GM23338 (cell line): ENCODE data around the gene JUP. TPM values are rescaled to one million over a fixed set of nuclear protein-coding genes. Genes with fewer than 3 reads are reported as not detected.

Experiments used
- ATAC-seq: fragments of 200-7000 bp; cut with Tn5 transposase; 3 replicates; pipeline ENCODE4 v1.9.1; 2020
- DNase-seq: peaks from one replicate; pipeline ENCODE4 v3.0.0-alpha.2; 2015; ENCODE audit warnings: low spot score
- H2AFZ ChIP-seq: fragments of 200-600 bp; sonication (generic); 2 replicates; pipeline ENCODE4 v1.8.0; 2016; ENCODE audit warnings: antibody characterized with exemption, mild to moderate bottlenecking, moderate library complexity
- H3F3A ChIP-seq: fragments of 200-600 bp; sonication (generic); replicated peaks from 2 replicates; pipeline ENCODE4 v1.8.0; 2017; ENCODE audit warnings: antibody characterized with exemption, mixed run types, low read depth
- H3K27ac ChIP-seq: fragments of 200-600 bp; sonication (generic); 2 replicates; pipeline ENCODE4 v1.6.1; 2016; ENCODE audit warnings: low read depth
- H3K27me3 ChIP-seq: fragments of 200-600 bp; sonication (generic); 2 replicates; pipeline ENCODE4 v1.8.0; 2016; ENCODE audit warnings: mild to moderate bottlenecking, mixed run types, moderate library complexity; ENCODE audit not compliant: insufficient read depth
- H3K36me3 ChIP-seq: fragments of 200-600 bp; sonication (generic); 2 replicates; pipeline ENCODE4 v1.8.0; 2016; ENCODE audit warnings: mild to moderate bottlenecking; ENCODE audit not compliant: insufficient read depth
- H3K4me1 ChIP-seq: fragments of 200-600 bp; sonication (generic); 2 replicates; pipeline ENCODE4 v1.8.0; 2016; ENCODE audit warnings: mild to moderate bottlenecking, moderate library complexity; ENCODE audit not compliant: insufficient read depth
- H3K4me2 ChIP-seq: fragments of 200-600 bp; sonication (generic); 2 replicates; pipeline ENCODE4 v1.7.1; 2017; ENCODE audit warnings: mixed run types
- H3K4me3 ChIP-seq: fragments of 200-600 bp; sonication (generic); 2 replicates; pipeline ENCODE4 v1.6.1; 2016; ENCODE audit warnings: mixed run types
- H3K79me2 ChIP-seq: fragments of 200-600 bp; sonication (generic); replicated peaks from 2 replicates; pipeline ENCODE4 v1.8.0; 2017; ENCODE audit warnings: mild to moderate bottlenecking; ENCODE audit not compliant: insufficient read depth
- H3K9me2 ChIP-seq: fragments of 200-600 bp; sonication (generic); 2 replicates; pipeline ENCODE4 v1.8.0; 2017; ENCODE audit not compliant: insufficient read depth
- H4K20me1 ChIP-seq: fragments of 200-600 bp; sonication (generic); replicated peaks from 2 replicates; pipeline ENCODE4 v1.8.0; 2017; ENCODE audit warnings: mild to moderate bottlenecking; ENCODE audit not compliant: insufficient read depth
- H3K27ac Mint-ChIP-seq: 2 replicates; pipeline ENCODE4 v1.8.0; 2020; ENCODE audit warnings: inconsistent platforms, mild to moderate bottlenecking, moderate library complexity, mixed read lengths
- H3K27me3 Mint-ChIP-seq: 3 replicates; pipeline ENCODE4 v1.8.0; 2022; ENCODE audit warnings: low read depth, mild to moderate bottlenecking, moderate library complexity, mixed read lengths, inconsistent platforms; ENCODE audit not compliant: insufficient read depth, poor library complexity
- H3K36me3 Mint-ChIP-seq: 3 replicates; pipeline ENCODE4 v1.8.0; 2021; ENCODE audit warnings: low read depth, mild to moderate bottlenecking, inconsistent platforms, moderate library complexity, mixed read lengths
- H3K4me1 Mint-ChIP-seq: 3 replicates; pipeline ENCODE4 v1.8.0; 2020; ENCODE audit warnings: mild to moderate bottlenecking, inconsistent platforms, mixed read lengths
- H3K4me3 Mint-ChIP-seq: 3 replicates; pipeline ENCODE4 v1.8.0; 2021; ENCODE audit warnings: moderate library complexity, mild to moderate bottlenecking, inconsistent platforms, mixed read lengths
- H3K9me3 Mint-ChIP-seq: 3 replicates; pipeline ENCODE4 v1.8.0; 2020; ENCODE audit warnings: moderate library complexity, mild to moderate bottlenecking, inconsistent platforms, mixed read lengths
- CREB1 ChIP-seq: fragments of 250-450 bp; sonication (Bioruptor Pico); IDR thresholded peaks from 2 replicates; pipeline ENCODE4 v1.5.0; 2020; ENCODE audit warnings: low read depth, mild to moderate bottlenecking, moderate library complexity
- EZH2 ChIP-seq: fragments of 200-600 bp; sonication (generic); IDR thresholded peaks from one replicate; pipeline ENCODE4 v1.8.0; 2017; ENCODE audit warnings: antibody characterized with exemption, mild to moderate bottlenecking, low read depth; ENCODE audit not compliant: unreplicated experiment
- EZH2phosphoT487 ChIP-seq: fragments of 200-600 bp; sonication (generic); IDR thresholded peaks from one replicate; pipeline ENCODE4 v1.8.1; 2018; ENCODE audit warnings: antibody characterized with exemption; ENCODE audit not compliant: unreplicated experiment
- JUNB ChIP-seq: IDR thresholded peaks from one replicate; pipeline ENCODE4 v1.6.1; 2016; ENCODE audit warnings: antibody characterized with exemption; ENCODE audit not compliant: unreplicated experiment
- POLR2AphosphoS5 ChIP-seq: IDR thresholded peaks from 2 replicates; pipeline ENCODE4 v1.6.1; 2016; ENCODE audit warnings: antibody characterized with exemption, low read depth
- STAT1 ChIP-seq: IDR thresholded peaks from one replicate; pipeline ENCODE4 v1.6.1; 2016; ENCODE audit warnings: antibody characterized with exemption; ENCODE audit not compliant: unreplicated experiment
- ZNF114 ChIP-seq: fragments of 250-450 bp; sonication (Bioruptor Pico); IDR thresholded peaks from 2 replicates; pipeline ENCODE4 v1.5.0; 2020; ENCODE audit warnings: mild to moderate bottlenecking, moderate library complexity
- ZNF331 ChIP-seq: fragments of 250-450 bp; sonication (Bioruptor Pico); IDR thresholded peaks from 2 replicates; pipeline ENCODE4 v1.5.0; 2020; ENCODE audit warnings: low read depth, mild to moderate bottlenecking, moderate library complexity
- polyA plus RNA-seq: library from polyadenylated mRNA; unstranded; fragments of >200 nt; fragmentation: Nextera tagmentation; extraction: Ambion mirVana; gene quantifications from 2 replicates; pipeline ENCODE4 v1.2.1, GENCODE V29; 2016
- total RNA-seq: library from RNA; depleted of rRNA; stranded (reverse); fragments of >200 nt; shearing (Covaris generic); gene quantifications from 2 replicates; pipeline ENCODE4 v1.2.3, GENCODE V29; 2014
- TF ChIP-seq, protein P1 (sequence below), 2 experiments: fragments of 200-600 bp in 1 of 2; sonication (generic) in 1 of 2; conservative IDR thresholded peaks; 2 replicates each; pipeline versions ENCODE4 v1.5.1 to v1.6.1; 2016 to 2017; ENCODE audit warnings: antibody characterized with exemption in 2 of 2, low read depth in 2 of 2, mild to moderate bottlenecking in 2 of 2, moderate library complexity in 1 of 2
- TF ChIP-seq, protein P2 (sequence below): IDR thresholded peaks from 2 replicates; pipeline ENCODE4 v1.6.1; 2016; ENCODE audit warnings: antibody characterized with exemption
- TF ChIP-seq, protein P3 (sequence below): IDR thresholded peaks from one replicate; pipeline ENCODE4 v1.6.1; 2018; ENCODE audit warnings: antibody characterized with exemption; ENCODE audit not compliant: unreplicated experiment
- TF ChIP-seq, protein P4 (sequence below): fragments of 250-450 bp; sonication (Bioruptor Pico); IDR thresholded peaks from 2 replicates; pipeline ENCODE4 v1.5.0; 2020; ENCODE audit warnings: mild to moderate bottlenecking, moderate library complexity

Gene JUP
- total and polyA plus RNA-seq, 2 experiments from 2014 or later: 45.5 to 177 TPM

DNA sequence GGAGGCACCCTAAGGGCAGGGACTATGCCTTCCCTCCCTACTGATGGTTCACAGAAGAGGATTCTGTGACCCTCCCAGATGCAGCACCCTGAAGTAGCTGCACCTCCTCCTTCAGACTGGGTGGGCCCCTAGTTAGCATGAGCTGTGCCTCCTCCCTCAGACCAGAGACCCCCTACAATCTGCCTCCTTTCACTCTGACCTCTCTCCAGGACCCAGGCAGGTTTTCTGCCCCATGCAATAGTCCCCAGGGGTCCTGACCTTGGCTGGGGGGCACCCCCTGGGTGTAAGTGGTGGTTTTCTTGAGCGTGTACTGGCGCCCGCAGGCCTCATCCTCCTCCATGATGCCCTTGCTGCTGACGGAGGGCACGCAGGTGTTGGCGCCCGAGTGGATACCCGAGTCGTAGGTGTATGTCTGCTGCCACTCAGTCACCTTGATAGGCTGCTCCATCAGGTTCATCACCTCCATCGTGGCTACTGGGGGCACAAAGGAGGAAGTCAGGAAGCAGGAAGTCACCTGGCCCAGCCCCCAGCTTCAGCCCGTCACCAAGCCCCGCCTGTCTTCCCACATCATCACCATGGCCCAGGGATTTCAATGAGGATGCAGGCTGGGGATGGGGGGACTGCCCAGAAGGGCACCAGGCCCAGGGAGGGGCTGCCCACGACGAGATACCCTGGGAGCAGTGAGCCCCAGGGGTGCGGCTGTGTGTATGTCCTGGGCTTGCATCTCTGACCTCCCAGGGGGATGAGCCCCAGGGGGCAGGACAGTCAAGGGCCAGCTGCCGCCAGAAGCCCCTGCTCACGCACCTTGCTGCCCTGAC lies 14.9 kb downstream of the JUP start (continued):
- TF ChIP-seq EZH2: no peak

GRCh38 chr17:41769985-41770384 lies 16.5 kb downstream of the JUP start:
- no peaks in the 10 kb centered on the region for H3K9me3 Mint-ChIP-seq
- no peak for DNase-seq
- H3K79me2 ChIP-seq: peaks cover 14% of the 10 kb centered on the region

More at GRCh38 chr17:41769985-41770384, 16.5 kb downstream of the JUP start:
- Mint-ChIP-seq H3K4me1 (peaks cover 31% of the 10 kb centered on the region), H3K36me3 (peaks cover 65% of the 10 kb centered on the region), H3K27me3 (peaks cover 7% of the 10 kb centered on the region), H3K27ac (no peak overlapping the region; the same call in 1 of the 2 replicates), H3K4me3 (no peak overlapping the region; the same call in 2 of the 3 replicates)
- no peak overlapping the region for H3K4me3 ChIP-seq
- H3K36me3 ChIP-seq: peaks cover 15% of the 10 kb centered on the region
- no peak overlapping the region for H2AFZ ChIP-seq
- ATAC-seq: no peak
- H3K4me1 ChIP-seq: peaks cover 27% of the 10 kb centered on the region
- 0 out of 2 replicates have a peak, but pooled peaks cover 9% of the 10 kb centered on the region for H3F3A ChIP-seq
- H3K27ac ChIP-seq: no peak overlapping the region; the same call in 1 of the 2 replicates
- H3K27me3 ChIP-seq: no peaks in the 10 kb centered on the region
- no peaks in the 10 kb centered on the region for H3K9me2 ChIP-seq
- no peaks in the 10 kb centered on the region; the same call in 1 of the 2 replicates for H4K20me1 ChIP-seq
- H3K4me2 ChIP-seq: no peak overlapping the region
- TF ChIP-seq CREB1 (CRISPR knock-in tag) (no peak), EZH2phosphoT487 (no peak), JUNB (no peak), ZNF114 (CRISPR knock-in tag) (no peak), STAT1 (no peak), POLR2AphosphoS5 (no peak), ZNF331 (CRISPR knock-in tag) (no peak)
- TF ChIP-seq, protein P1, sequence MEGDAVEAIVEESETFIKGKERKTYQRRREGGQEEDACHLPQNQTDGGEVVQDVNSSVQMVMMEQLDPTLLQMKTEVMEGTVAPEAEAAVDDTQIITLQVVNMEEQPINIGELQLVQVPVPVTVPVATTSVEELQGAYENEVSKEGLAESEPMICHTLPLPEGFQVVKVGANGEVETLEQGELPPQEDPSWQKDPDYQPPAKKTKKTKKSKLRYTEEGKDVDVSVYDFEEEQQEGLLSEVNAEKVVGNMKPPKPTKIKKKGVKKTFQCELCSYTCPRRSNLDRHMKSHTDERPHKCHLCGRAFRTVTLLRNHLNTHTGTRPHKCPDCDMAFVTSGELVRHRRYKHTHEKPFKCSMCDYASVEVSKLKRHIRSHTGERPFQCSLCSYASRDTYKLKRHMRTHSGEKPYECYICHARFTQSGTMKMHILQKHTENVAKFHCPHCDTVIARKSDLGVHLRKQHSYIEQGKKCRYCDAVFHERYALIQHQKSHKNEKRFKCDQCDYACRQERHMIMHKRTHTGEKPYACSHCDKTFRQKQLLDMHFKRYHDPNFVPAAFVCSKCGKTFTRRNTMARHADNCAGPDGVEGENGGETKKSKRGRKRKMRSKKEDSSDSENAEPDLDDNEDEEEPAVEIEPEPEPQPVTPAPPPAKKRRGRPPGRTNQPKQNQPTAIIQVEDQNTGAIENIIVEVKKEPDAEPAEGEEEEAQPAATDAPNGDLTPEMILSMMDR (conservative IDR thresholded peaks at IDR 0.05; ENCODE audit: low read depth in 2 of 2): no peak
- TF ChIP-seq, protein P2, sequence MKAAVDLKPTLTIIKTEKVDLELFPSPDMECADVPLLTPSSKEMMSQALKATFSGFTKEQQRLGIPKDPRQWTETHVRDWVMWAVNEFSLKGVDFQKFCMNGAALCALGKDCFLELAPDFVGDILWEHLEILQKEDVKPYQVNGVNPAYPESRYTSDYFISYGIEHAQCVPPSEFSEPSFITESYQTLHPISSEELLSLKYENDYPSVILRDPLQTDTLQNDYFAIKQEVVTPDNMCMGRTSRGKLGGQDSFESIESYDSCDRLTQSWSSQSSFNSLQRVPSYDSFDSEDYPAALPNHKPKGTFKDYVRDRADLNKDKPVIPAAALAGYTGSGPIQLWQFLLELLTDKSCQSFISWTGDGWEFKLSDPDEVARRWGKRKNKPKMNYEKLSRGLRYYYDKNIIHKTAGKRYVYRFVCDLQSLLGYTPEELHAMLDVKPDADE: no peak
- TF ChIP-seq, protein P3, sequence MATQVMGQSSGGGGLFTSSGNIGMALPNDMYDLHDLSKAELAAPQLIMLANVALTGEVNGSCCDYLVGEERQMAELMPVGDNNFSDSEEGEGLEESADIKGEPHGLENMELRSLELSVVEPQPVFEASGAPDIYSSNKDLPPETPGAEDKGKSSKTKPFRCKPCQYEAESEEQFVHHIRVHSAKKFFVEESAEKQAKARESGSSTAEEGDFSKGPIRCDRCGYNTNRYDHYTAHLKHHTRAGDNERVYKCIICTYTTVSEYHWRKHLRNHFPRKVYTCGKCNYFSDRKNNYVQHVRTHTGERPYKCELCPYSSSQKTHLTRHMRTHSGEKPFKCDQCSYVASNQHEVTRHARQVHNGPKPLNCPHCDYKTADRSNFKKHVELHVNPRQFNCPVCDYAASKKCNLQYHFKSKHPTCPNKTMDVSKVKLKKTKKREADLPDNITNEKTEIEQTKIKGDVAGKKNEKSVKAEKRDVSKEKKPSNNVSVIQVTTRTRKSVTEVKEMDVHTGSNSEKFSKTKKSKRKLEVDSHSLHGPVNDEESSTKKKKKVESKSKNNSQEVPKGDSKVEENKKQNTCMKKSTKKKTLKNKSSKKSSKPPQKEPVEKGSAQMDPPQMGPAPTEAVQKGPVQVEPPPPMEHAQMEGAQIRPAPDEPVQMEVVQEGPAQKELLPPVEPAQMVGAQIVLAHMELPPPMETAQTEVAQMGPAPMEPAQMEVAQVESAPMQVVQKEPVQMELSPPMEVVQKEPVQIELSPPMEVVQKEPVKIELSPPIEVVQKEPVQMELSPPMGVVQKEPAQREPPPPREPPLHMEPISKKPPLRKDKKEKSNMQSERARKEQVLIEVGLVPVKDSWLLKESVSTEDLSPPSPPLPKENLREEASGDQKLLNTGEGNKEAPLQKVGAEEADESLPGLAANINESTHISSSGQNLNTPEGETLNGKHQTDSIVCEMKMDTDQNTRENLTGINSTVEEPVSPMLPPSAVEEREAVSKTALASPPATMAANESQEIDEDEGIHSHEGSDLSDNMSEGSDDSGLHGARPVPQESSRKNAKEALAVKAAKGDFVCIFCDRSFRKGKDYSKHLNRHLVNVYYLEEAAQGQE: no peak
- TF ChIP-seq, protein P4, sequence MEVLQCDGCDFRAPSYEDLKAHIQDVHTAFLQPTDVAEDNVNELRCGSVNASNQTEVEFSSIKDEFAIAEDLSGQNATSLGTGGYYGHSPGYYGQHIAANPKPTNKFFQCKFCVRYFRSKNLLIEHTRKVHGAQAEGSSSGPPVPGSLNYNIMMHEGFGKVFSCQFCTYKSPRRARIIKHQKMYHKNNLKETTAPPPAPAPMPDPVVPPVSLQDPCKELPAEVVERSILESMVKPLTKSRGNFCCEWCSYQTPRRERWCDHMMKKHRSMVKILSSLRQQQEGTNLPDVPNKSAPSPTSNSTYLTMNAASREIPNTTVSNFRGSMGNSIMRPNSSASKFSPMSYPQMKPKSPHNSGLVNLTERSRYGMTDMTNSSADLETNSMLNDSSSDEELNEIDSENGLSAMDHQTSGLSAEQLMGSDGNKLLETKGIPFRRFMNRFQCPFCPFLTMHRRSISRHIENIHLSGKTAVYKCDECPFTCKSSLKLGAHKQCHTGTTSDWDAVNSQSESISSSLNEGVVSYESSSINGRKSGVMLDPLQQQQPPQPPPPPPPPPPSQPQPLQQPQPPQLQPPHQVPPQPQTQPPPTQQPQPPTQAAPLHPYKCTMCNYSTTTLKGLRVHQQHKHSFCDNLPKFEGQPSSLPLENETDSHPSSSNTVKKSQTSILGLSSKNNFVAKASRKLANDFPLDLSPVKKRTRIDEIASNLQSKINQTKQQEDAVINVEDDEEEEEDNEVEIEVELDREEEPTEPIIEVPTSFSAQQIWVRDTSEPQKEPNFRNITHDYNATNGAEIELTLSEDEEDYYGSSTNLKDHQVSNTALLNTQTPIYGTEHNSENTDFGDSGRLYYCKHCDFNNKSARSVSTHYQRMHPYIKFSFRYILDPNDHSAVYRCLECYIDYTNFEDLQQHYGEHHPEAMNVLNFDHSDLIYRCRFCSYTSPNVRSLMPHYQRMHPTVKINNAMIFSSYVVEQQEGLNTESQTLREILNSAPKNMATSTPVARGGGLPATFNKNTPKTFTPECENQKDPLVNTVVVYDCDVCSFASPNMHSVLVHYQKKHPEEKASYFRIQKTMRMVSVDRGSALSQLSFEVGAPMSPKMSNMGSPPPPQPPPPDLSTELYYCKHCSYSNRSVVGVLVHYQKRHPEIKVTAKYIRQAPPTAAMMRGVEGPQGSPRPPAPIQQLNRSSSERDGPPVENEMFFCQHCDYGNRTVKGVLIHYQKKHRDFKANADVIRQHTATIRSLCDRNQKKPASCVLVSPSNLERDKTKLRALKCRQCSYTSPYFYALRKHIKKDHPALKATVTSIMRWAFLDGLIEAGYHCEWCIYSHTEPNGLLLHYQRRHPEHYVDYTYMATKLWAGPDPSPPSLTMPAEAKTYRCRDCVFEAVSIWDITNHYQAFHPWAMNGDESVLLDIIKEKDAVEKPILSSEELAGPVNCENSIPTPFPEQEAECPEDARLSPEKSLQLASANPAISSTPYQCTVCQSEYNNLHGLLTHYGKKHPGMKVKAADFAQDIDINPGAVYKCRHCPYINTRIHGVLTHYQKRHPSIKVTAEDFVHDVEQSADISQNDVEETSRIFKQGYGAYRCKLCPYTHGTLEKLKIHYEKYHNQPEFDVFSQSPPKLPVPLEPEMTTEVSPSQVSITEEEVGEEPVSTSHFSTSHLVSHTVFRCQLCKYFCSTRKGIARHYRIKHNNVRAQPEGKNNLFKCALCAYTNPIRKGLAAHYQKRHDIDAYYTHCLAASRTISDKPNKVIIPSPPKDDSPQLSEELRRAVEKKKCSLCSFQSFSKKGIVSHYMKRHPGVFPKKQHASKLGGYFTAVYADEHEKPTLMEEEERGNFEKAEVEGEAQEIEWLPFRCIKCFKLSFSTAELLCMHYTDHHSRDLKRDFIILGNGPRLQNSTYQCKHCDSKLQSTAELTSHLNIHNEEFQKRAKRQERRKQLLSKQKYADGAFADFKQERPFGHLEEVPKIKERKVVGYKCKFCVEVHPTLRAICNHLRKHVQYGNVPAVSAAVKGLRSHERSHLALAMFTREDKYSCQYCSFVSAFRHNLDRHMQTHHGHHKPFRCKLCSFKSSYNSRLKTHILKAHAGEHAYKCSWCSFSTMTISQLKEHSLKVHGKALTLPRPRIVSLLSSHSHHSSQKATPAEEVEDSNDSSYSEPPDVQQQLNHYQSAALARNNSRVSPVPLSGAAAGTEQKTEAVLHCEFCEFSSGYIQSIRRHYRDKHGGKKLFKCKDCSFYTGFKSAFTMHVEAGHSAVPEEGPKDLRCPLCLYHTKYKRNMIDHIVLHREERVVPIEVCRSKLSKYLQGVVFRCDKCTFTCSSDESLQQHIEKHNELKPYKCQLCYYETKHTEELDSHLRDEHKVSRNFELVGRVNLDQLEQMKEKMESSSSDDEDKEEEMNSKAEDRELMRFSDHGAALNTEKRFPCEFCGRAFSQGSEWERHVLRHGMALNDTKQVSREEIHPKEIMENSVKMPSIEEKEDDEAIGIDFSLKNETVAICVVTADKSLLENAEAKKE (CRISPR knock-in tag): no peak
